HEK293 (cell line): ENCODE measurements around the gene SPEM3.

ENCODE experiments used
- EGR2 ChIP-seq: fragments of 450-650 bp; formaldehyde crosslinking; IDR thresholded peaks from 2 replicates; pipeline ENCODE4 v1.5.1; 2016; ENCODE audit warnings: low read depth, missing biosample characterization, missing genetic modification characterization
- TF ChIP-seq, protein P1 (sequence below): fragments of 450-650 bp; formaldehyde crosslinking; IDR thresholded peaks from 2 replicates; pipeline ENCODE4 v1.5.1; 2016; ENCODE audit warnings: missing biosample characterization, missing genetic modification characterization

DNA sequence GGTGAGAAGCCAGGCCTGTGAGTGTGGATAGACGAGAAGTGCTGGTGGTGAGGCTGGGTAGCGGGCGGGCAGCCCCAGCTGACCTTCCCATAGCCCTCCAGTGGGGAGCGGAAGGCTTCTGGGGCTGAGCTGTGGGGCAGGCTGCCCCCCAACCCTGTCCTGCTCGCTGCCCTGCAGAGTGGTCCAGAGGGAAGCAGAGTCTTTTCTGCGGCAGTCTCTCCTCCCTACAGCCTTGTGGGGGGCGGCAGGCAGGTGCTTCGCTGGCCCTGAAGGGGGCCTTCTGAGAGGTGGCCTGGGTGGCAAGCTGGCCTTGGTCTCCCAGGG, 17.3 kb upstream of the SPEM3 start:
- TF ChIP-seq EGR2, result no peak
- TF ChIP-seq, protein P1, sequence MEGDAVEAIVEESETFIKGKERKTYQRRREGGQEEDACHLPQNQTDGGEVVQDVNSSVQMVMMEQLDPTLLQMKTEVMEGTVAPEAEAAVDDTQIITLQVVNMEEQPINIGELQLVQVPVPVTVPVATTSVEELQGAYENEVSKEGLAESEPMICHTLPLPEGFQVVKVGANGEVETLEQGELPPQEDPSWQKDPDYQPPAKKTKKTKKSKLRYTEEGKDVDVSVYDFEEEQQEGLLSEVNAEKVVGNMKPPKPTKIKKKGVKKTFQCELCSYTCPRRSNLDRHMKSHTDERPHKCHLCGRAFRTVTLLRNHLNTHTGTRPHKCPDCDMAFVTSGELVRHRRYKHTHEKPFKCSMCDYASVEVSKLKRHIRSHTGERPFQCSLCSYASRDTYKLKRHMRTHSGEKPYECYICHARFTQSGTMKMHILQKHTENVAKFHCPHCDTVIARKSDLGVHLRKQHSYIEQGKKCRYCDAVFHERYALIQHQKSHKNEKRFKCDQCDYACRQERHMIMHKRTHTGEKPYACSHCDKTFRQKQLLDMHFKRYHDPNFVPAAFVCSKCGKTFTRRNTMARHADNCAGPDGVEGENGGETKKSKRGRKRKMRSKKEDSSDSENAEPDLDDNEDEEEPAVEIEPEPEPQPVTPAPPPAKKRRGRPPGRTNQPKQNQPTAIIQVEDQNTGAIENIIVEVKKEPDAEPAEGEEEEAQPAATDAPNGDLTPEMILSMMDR (tag by site-specific recombination), result no peak
